Chondrocyte (in vitro differentiated cells): ENCODE results near the gene PDXP. TPM values are rescaled to one million over a fixed set of nuclear protein-coding genes. Genes with fewer than 3 reads are reported as not detected.

ENCODE experiments used
- DNase-seq: peaks from one replicate; pipeline ENCODE4 v3.0.0; 2021; ENCODE audit warnings: mixed read lengths, low spot score
- H3K27ac Mint-ChIP-seq: one replicate; pipeline ENCODE4 v1.8.0; 2021; ENCODE audit warnings: mild to moderate bottlenecking, moderate library complexity, mixed read lengths; ENCODE audit not compliant: unreplicated experiment
- H3K27me3 Mint-ChIP-seq: 2 replicates; pipeline ENCODE4 v1.8.0; 2021; ENCODE audit warnings: low read depth, mixed read lengths
- H3K36me3 Mint-ChIP-seq: 2 replicates; pipeline ENCODE4 v1.8.0; 2021; ENCODE audit warnings: low read depth, mixed read lengths
- H3K4me1 Mint-ChIP-seq: 2 replicates; pipeline ENCODE4 v1.8.0; 2021; ENCODE audit warnings: low read depth, mild to moderate bottlenecking, mixed read lengths
- H3K4me3 Mint-ChIP-seq: one replicate; pipeline ENCODE4 v1.8.0; 2021; ENCODE audit warnings: mild to moderate bottlenecking, moderate library complexity, mixed read lengths; ENCODE audit not compliant: unreplicated experiment
- H3K9me3 Mint-ChIP-seq: 2 replicates; pipeline ENCODE4 v1.8.0; 2021; ENCODE audit warnings: low read depth, mixed read lengths
- CTCF ChIP-seq: fragments of 200-600 bp; sonication (generic); IDR thresholded peaks from 2 replicates; pipeline ENCODE4 v1.5.0; 2021; ENCODE audit warnings: antibody characterized with exemption, mild to moderate bottlenecking, moderate library complexity
- total RNA-seq: library from RNA; stranded (reverse); gene quantifications from 3 replicates; pipeline ENCODE4 v1.2.1, GENCODE V29; 2021

Gene PDXP
- total RNA-seq, 1 donor from 2014 or later = 14.8 TPM

- H3K4me3 Mint-ChIP-seq = no peak overlapping the region
- no peak for DNase-seq
- no peaks in the 10 kb centered on the region for H3K4me1 Mint-ChIP-seq
- no peaks in the 10 kb centered on the region for H3K9me3 Mint-ChIP-seq
- no peaks in the 10 kb centered on the region for H3K27me3 Mint-ChIP-seq
- peaks cover 3% of the 10 kb centered on the region for H3K36me3 Mint-ChIP-seq
- no peak overlapping the region for H3K27ac Mint-ChIP-seq
- TF ChIP-seq CTCF = no peak
These were observed 50.9 kb downstream of the PDXP start for GRCh38 chr22:37709445-37709765.

GRCh38 chr22:37710675-37711074, 52.2 kb downstream of the PDXP start:
- Mint-ChIP-seq H3K4me1 (no peaks in the 10 kb centered on the region), H3K4me3 (no peak overlapping the region), H3K27ac (no peak overlapping the region), H3K36me3 (peaks cover 2% of the 10 kb centered on the region), H3K27me3 (no peaks in the 10 kb centered on the region), H3K9me3 (no peaks in the 10 kb centered on the region)
- no peak for DNase-seq
- TF ChIP-seq CTCF = no peak

GRCh38 chr22:37711490-37711889, 53.0 kb downstream of the PDXP start:
- H3K27me3 Mint-ChIP-seq = no peaks in the 10 kb centered on the region

GRCh38 chr22:37713761-37714160, 55.2 kb downstream of the PDXP start:
- no peak overlapping the region for H3K4me3 Mint-ChIP-seq
- H3K27me3 Mint-ChIP-seq = no peaks in the 10 kb centered on the region
- no peaks in the 10 kb centered on the region for H3K9me3 Mint-ChIP-seq
- no peak overlapping the region for H3K27ac Mint-ChIP-seq
- TF ChIP-seq CTCF = no peak
- no peak for DNase-seq
- H3K4me1 Mint-ChIP-seq = no peaks in the 10 kb centered on the region
- H3K36me3 Mint-ChIP-seq = peaks cover 2% of the 10 kb centered on the region

More at GRCh38 chr22:37711490-37711889, 53.0 kb downstream of the PDXP start:
- TF ChIP-seq CTCF = no peak
- Mint-ChIP-seq H3K36me3 (peaks cover 2% of the 10 kb centered on the region), H3K4me1 (no peaks in the 10 kb centered on the region), H3K27ac (no peak overlapping the region), H3K4me3 (no peak overlapping the region), H3K9me3 (no peaks in the 10 kb centered on the region)
- no peak for DNase-seq

- Mint-ChIP-seq H3K27ac (no peak overlapping the region), H3K9me3 (no peaks in the 10 kb centered on the region), H3K4me1 (no peaks in the 10 kb centered on the region), H3K4me3 (no peak overlapping the region), H3K36me3 (peaks cover 2% of the 10 kb centered on the region), H3K27me3 (no peaks in the 10 kb centered on the region)
- DNase-seq = no peak
- no peak for TF ChIP-seq CTCF
These were observed 56.1 kb downstream of the PDXP start for GRCh38 chr22:37714634-37715033.
